Bronchial epithelial cell (primary cell): ENCODE data around the gene RC3H2. TPM values are rescaled to one million over a fixed set of nuclear protein-coding genes. Genes with fewer than 3 reads are reported as not detected.
"Not testable (repeated sequence)": the region's sequence is repeated elsewhere in the genome, so short reads cannot be mapped to it uniquely, and the experiment has no call there.

ENCODE experiments used
- DNase-seq: peaks from one replicate; pipeline ENCODE4 v3.0.0-alpha.2; 2010; ENCODE audit warnings: low read depth
- FAIRE-seq: peaks from 2 replicates; lab custom pipeline; 2011; peaks lifted over from hg19 to GRCh38; lab: Jason Lieb, UNC
- H3K27me3 ChIP-seq: 2 replicates; pipeline ENCODE4 v1.5.1; 2011; ENCODE audit warnings: low read length; ENCODE audit not compliant: control insufficient read depth, insufficient read depth
- H3K36me3 ChIP-seq: 2 replicates; pipeline ENCODE4 v1.5.1; 2011; ENCODE audit warnings: low read length; ENCODE audit not compliant: control insufficient read depth, insufficient read depth
- H3K4me3 ChIP-seq: 2 replicates; pipeline ENCODE4 v1.5.1; 2011; ENCODE audit warnings: mild to moderate bottlenecking, low read depth, low read length, control low read depth
- total RNA-seq: library from RNA; depleted of rRNA; stranded (reverse); fragments of >200 nt; gene quantifications from 2 replicates; pipeline ENCODE4 v1.2.1, GENCODE V29; 2014
- TF ChIP-seq, protein P1 (sequence below): IDR thresholded peaks from 2 replicates; pipeline ENCODE4 v1.5.1; 2011; ENCODE audit warnings: mild to moderate bottlenecking, moderate library complexity, low read length, control low read depth, inconsistent platforms; ENCODE audit not compliant: insufficient read depth, severe bottlenecking

RC3H2 gene
- total RNA-seq, 1 donor from 2014 or later, result 43.2 TPM

DNA sequence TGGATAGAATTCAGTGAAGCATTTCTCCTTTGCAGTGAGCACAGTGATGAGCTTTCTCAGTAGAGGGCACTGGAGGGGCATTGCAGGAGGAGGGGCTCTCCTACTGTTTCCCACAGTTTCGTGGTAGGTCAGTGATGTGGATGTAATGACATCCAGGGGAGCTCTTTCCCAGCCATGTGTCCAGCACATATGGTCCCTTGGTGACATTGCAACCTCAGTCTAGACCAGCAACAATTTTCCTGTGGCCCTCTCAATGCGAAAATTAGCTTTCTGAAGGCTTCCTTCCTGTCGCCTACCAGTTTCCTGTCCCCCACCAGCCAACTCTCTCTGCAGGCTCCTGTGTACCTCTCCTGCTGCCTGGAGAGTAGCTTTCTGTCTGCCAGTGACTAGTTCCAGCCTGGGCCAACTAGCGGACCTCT is 69.8 kb downstream of the RC3H2 start:
- no peaks in the 10 kb centered on the region for H3K27me3 ChIP-seq
- H3K36me3 ChIP-seq, result no peaks in the 10 kb centered on the region
- no peak for FAIRE-seq
- no peak overlapping the region for H3K4me3 ChIP-seq
- DNase-seq, result no peak
- TF ChIP-seq, protein P1, sequence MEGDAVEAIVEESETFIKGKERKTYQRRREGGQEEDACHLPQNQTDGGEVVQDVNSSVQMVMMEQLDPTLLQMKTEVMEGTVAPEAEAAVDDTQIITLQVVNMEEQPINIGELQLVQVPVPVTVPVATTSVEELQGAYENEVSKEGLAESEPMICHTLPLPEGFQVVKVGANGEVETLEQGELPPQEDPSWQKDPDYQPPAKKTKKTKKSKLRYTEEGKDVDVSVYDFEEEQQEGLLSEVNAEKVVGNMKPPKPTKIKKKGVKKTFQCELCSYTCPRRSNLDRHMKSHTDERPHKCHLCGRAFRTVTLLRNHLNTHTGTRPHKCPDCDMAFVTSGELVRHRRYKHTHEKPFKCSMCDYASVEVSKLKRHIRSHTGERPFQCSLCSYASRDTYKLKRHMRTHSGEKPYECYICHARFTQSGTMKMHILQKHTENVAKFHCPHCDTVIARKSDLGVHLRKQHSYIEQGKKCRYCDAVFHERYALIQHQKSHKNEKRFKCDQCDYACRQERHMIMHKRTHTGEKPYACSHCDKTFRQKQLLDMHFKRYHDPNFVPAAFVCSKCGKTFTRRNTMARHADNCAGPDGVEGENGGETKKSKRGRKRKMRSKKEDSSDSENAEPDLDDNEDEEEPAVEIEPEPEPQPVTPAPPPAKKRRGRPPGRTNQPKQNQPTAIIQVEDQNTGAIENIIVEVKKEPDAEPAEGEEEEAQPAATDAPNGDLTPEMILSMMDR, result no peak

DNA sequence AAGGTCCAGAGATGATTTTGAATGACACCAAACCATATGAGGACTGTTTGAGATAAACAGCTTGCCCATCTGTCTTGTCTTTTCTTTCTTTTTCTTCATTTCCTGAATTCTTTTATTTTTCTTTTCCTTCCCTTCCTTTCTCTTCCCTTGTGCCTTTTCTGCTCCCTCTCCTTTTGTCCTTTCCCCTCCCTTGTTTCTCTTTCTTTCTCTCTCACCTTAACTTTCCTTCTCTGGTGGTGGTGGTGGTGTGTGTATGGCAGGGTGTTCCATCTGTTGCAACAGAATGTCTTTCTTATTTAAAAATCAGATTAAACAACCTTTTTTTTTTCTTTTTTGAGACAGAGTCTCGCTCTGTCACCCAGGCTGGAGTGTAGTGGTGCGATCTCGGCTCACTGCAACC is 73.0 kb downstream of the RC3H2 start:
- no peak for DNase-seq
- TF ChIP-seq, protein P1, result no peak
- FAIRE-seq, result no peak
- Histone ChIP-seq H3K27me3 (no peaks in the 10 kb centered on the region), H3K4me3 (no peak overlapping the region), H3K36me3 (no peaks in the 10 kb centered on the region)

DNA sequence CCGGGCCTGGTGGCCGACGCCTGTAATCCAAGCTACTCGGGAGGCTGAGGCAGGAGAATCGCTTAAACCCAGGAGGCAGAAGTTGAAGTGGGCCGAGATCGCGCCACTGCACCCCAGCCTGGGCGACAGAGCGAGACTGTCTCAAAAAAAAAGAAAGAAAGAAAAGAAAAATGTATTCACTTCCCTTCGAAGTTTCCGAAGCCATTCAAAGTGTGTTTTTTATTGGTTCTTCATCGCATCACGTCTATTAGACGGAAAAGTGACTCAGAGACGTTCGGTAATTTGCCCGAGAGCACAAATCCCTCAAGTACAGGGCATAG is 76.2 kb downstream of the RC3H2 start:
- H3K36me3 ChIP-seq, DNase-seq, H3K27me3 ChIP-seq, FAIRE-seq: not testable (repeated sequence)
- peak overlapping the region; percentile 100 for H3K4me3 ChIP-seq

DNA sequence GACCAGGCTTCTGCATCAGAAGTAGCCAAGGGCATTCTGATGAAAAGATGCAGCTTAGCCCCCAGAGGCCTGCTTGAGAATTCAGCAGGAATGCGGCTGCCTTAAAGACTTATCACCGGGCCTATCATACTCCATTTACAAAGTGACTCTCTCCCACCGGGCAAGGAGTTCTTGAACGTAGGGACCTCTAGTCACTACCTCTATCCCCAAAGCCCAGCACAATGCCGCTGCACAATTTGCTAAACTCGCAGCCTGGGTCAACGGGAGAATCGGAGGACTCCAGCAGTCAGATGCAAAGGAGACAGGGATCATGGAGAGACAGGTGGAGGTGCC is 77.4 kb downstream of the RC3H2 start:
- DNase-seq (peak; percentile 14), FAIRE-seq (no peak)
- Histone ChIP-seq H3K27me3 (no peaks in the 10 kb centered on the region), H3K4me3 (peak overlapping the region; percentile 100), H3K36me3 (peaks cover 7% of the 10 kb centered on the region)
- TF ChIP-seq, protein P1, result no peak

DNA sequence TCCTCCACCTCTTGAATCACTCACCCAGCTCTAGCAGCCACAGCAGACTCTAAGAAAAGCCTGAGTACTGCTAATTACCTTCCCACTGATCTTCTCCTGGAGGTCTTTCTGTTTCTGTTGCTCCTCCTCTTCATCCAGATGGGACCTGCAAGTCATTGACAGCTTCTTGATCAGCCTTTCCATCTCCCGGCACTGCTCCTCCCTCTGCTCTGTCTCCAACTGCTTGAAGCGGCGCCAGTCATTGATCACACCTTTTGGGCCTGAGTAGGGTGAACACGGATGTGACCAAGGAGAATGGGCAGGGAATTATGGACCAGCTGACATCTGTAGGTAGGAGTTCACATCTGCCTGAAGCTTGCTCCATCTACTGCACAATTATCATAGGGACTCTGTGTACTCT is 82.2 kb downstream of the RC3H2 start:
- TF ChIP-seq, protein P1, result no peak
- no peaks in the 10 kb centered on the region for H3K27me3 ChIP-seq
- H3K4me3 ChIP-seq, result no peak overlapping the region
- DNase-seq, result no peak
- FAIRE-seq, result no peak
- H3K36me3 ChIP-seq, result peaks cover 13% of the 10 kb centered on the region

DNA sequence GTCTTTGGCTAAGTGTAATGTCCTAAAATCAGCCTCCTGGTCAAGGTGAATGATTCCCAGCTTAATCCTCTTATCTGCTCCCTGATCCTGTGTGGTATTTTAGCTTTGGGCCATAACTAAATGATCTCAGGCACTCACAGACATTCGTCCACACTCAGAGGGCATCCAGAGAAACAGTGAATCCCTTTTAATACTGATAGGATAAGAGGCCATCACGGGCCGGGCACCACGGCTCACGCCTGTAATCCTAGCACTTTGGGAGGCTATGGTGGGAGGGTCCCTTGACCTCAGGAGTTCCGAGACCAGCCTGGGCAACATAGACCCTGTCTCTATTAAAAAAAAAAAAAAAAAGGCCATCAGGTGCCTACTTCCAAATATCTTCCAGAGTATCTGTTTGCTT is 83.1 kb downstream of the RC3H2 start:
- H3K36me3 ChIP-seq, result peaks cover 13% of the 10 kb centered on the region
- H3K27me3 ChIP-seq, result no peaks in the 10 kb centered on the region
- TF ChIP-seq, protein P1, result no peak
- H3K4me3 ChIP-seq, result no peak overlapping the region
- FAIRE-seq, result no peak
- no peak for DNase-seq
